ENCODE data around the gene ZBTB37. TPM values are rescaled to one million over a fixed set of nuclear protein-coding genes. Genes with fewer than 3 reads are reported as not detected.

The ZBTB37 gene
- total RNA-seq, 1 experiment from 2014 or later = 12.0 TPM

GRCh38 chr1:173867753-173868265 is 371 bp upstream of the ZBTB37 start, which contains the start of gene GAS5:
TSS of gene GAS5 (minus strand) at chr1:173867989.
- H3K27me3 ChIP-seq (ENCODE audit: insufficient read depth, low read length) = no peaks in the 10 kb centered on the region
- peak within 1 kb of the TSS; percentile 99 to 100 (median 99) for H3K27ac Mint-ChIP-seq
- no peak within 1 kb of the TSS for H2BK20ac ChIP-seq (ENCODE audit: low read depth, low read length, poor library complexity, severe bottlenecking)
- peak within 1 kb of the TSS; percentile 95 for H4K5ac ChIP-seq (ENCODE audit: insufficient read length, low read depth, low read length)
- H4K20me1 ChIP-seq (ENCODE audit: control insufficient read depth, insufficient read depth, insufficient read length) = no peaks in the 10 kb centered on the region
- H4K91ac ChIP-seq (ENCODE audit: insufficient read length, low read depth, low read length) = no peak within 1 kb of the TSS
- no peak within 1 kb of the TSS for H2BK15ac ChIP-seq (ENCODE audit: low read depth, low read length)
- WGBS (ENCODE audit: extremely low coverage, insufficient read length, low lambda C conversion rate) = no CpG with 5 or more reads among the region's 30 CpGs
- H3K9me3 Mint-ChIP-seq = peaks cover 0 to 9% of the 10 kb centered on the region in 2 experiments; a peak in 2 of 5 replicates
- peak within 1 kb of the TSS; percentile 89 for H3K18ac ChIP-seq (ENCODE audit: insufficient read length, low read depth, low read length)
- H2BK12ac ChIP-seq (ENCODE audit: insufficient read length, low read depth, low read length) = no peak within 1 kb of the TSS
- H2AK5ac ChIP-seq (ENCODE audit: insufficient read length, low read length) = no peak within 1 kb of the TSS
- peak within 1 kb of the TSS; percentile 37 for H2AFZ ChIP-seq (ENCODE audit: low read length)
- H3K4me1 ChIP-seq (ENCODE audit: insufficient read depth, low read length) = no peaks in the 10 kb centered on the region
- no peak within 1 kb of the TSS for H3K23ac ChIP-seq (ENCODE audit: insufficient read length, low read depth, low read length)
- H4K8ac ChIP-seq (replicated peaks; ENCODE audit: insufficient read length, low read depth, low read length) = no peak within 1 kb of the TSS
- DNase-seq = peak; percentile 100
- no peak within 1 kb of the TSS for H3T11ph ChIP-seq (ENCODE audit: low read length)
- peak within 1 kb of the TSS; percentile 46 for H2BK5ac ChIP-seq (ENCODE audit: insufficient read length, low read length)
- H3K79me1 ChIP-seq (ENCODE audit: insufficient read depth, low read depth, low read length, poor library complexity, severe bottlenecking) = no peaks in the 10 kb centered on the region
- peak within 1 kb of the TSS; percentile 96 for H3K4me2 ChIP-seq (ENCODE audit: insufficient read depth, insufficient read length, low read length)
- peak within 1 kb of the TSS; percentile 68 for H3K27ac ChIP-seq (ENCODE audit: insufficient read length, low read depth, low read length)
- peak within 1 kb of the TSS; percentile 98 for H3K9ac ChIP-seq (ENCODE audit: extremely low read depth, insufficient read length, low read length)
- H3K4me3 Mint-ChIP-seq = peak within 1 kb of the TSS; percentile 98 to 99
- no peaks in the 10 kb centered on the region for H3K9me3 ChIP-seq (ENCODE audit: control insufficient read depth, low read depth, low read length)
- no peak within 1 kb of the TSS for H2BK120ac ChIP-seq (ENCODE audit: low read depth, low read length, poor library complexity, severe bottlenecking)
- TF ChIP-seq, protein P1, sequence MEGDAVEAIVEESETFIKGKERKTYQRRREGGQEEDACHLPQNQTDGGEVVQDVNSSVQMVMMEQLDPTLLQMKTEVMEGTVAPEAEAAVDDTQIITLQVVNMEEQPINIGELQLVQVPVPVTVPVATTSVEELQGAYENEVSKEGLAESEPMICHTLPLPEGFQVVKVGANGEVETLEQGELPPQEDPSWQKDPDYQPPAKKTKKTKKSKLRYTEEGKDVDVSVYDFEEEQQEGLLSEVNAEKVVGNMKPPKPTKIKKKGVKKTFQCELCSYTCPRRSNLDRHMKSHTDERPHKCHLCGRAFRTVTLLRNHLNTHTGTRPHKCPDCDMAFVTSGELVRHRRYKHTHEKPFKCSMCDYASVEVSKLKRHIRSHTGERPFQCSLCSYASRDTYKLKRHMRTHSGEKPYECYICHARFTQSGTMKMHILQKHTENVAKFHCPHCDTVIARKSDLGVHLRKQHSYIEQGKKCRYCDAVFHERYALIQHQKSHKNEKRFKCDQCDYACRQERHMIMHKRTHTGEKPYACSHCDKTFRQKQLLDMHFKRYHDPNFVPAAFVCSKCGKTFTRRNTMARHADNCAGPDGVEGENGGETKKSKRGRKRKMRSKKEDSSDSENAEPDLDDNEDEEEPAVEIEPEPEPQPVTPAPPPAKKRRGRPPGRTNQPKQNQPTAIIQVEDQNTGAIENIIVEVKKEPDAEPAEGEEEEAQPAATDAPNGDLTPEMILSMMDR (conservative IDR thresholded peaks at IDR 0.05) = no peak
- H3K27me3 Mint-ChIP-seq (ENCODE audit: low read depth) = peaks cover 3% of the 10 kb centered on the region; the same call in 1 of the 2 replicates
- H3K4me1 Mint-ChIP-seq = peaks cover 33 to 45% of the 10 kb centered on the region in 2 experiments
- peaks cover 10% of the 10 kb centered on the region for H3K23me2 ChIP-seq (ENCODE audit: insufficient read length, low read depth, low read length, poor library complexity, severe bottlenecking)
- peaks cover 55 to 65% (median 62%) of the 10 kb centered on the region in 3 experiments for H3K36me3 Mint-ChIP-seq (ENCODE audit: insufficient read depth in 1 of 3, low read depth in 3 of 3)
- peak within 1 kb of the TSS; percentile 27 for H3K56ac ChIP-seq (ENCODE audit: insufficient read length, low read depth, low read length)
- H3K14ac ChIP-seq (ENCODE audit: insufficient read depth, low read length) = peak within 1 kb of the TSS; percentile 99
- H3K79me2 ChIP-seq (ENCODE audit: insufficient read depth, low read length) = peaks cover 16% of the 10 kb centered on the region; the same call in 1 of the 2 replicates
- no peak within 1 kb of the TSS; the same call in 1 of the 2 replicates for H3K4ac ChIP-seq (ENCODE audit: low read depth, low read length)
